GM19438 (cell line): ENCODE data around the gene ACACA.

Experiments
- ATAC-seq: cut with Tn5 transposase; IDR thresholded peaks from one replicate; pipeline ENCODE4 v1.9.1; 2021; ENCODE audit warnings: low read depth; ENCODE audit not compliant: unreplicated experiment

Gene ACACA

DNA sequence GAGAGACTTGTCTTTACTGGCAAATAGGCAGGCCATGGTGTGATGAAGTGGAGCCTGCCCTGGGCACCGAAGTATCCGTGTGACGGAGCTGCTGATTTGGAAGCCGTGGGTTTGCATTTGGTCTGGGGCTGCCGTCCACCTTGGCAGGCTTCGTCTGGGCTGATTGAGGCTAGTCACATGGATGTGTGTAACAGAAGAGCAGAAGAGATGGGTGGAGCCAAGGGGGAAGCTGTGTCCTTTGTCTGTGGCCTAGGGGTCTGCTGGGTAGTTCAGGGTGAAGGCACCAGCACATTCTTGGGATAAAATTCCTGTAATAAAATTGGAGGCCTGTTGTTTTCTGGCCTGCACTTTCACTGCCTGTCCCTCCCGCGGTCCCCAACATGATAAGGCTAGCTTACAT, 351.7 kb downstream of the ACACA start:
- no peak for ATAC-seq

GRCh38 chr17:37052450-37052849, 354.2 kb downstream of the ACACA start:
- no peak for ATAC-seq

GRCh38 chr17:37051833-37052232, 354.8 kb downstream of the ACACA start:
- ATAC-seq, result no peak

- ATAC-seq, result no peak
These were observed 355.3 kb downstream of the ACACA start for GRCh38 chr17:37051381-37051780.

DNA sequence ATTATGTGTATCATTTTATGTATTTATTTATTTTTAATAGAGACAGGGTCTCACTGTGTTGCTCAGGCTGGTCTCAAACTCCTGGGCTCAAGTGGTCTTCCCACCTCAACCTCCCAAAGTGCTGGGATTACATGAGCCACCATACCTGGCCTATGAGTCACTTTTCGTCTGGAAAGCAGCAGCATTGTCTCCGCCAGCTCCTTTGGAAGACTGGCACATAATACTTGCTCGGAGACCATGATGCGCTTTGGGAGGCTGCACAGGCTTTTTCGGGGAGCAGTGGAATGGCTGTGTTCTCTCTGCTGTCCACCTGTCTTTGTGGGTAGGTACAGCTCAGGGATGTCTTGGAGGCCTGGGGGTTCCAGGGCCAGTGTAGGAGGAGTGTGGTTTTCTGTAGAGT, 355.7 kb downstream of the ACACA start:
- no peak for ATAC-seq

DNA sequence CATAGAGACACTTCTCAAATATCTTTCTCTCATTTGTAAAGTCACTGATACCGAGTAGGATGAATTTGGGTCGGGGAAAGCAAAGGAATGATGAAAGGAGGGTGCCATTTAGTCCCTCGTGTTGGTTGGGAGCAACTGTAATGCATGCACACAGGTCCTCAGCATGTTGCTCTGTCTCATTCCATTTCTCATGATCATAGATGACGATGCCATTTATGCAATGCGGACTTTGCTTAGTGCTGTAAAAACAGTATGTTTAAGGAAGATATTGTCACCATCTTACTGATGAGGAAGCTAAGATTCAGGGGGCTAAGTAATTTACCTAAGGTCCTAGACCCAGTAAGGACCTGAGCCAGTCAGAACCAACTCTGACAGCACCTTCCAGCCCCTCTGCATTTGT, 357.8 kb downstream of the ACACA start:
- no peak for ATAC-seq

- no peak for ATAC-seq
These were observed 359.0 kb downstream of the ACACA start for GRCh38 chr17:37047631-37048104.

- ATAC-seq, result no peak
These were observed 361.2 kb downstream of the ACACA start for GRCh38 chr17:37045351-37045922.

DNA sequence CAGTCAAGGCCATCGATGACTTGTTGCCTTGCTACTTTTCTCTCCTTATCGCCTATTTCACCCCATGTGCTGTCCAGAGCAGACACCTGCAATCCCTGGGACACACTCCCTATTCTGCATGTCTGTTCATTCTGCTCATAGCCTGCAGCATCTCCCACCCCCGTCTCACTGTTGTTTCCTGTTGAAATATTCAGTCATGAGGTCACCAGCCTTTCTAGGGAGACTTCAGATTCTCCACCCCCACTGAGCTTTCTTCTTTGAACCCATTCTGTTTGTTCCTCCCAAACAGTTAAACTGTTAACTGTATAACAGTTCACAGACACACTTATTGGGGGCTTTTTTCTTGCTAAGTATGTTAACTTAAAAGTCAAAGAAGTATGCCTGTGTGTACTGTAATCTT, 363.4 kb downstream of the ACACA start:
- no peak for ATAC-seq

GRCh38 chr17:37041932-37042331, 364.7 kb downstream of the ACACA start:
- no peak for ATAC-seq

DNA sequence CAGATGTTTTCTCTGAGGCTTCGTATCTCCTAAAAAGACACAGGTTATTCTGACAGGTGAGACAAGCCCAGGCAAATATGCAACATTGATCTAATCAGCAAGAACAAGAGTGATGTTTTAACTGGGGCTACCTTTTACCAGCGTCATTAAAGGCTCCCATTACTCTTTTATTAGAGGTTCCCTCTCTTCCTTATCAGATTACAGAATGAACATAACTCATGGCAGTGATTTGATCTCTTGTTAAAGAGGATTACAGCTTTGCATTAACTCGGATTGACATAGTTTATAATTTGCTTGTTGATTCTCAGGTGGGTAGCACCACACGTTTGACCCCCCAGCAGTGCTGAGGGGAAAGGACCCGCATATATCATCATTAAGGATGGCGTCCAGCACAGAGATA, 367.4 kb downstream of the ACACA start:
- ATAC-seq, result no peak

GRCh38 chr17:37037590-37038155, 369.0 kb downstream of the ACACA start:
- ATAC-seq, result no peak
